H1 (cell line): ENCODE data around the gene CCDC9B. TPM values are rescaled to one million over a fixed set of nuclear protein-coding genes. Genes with fewer than 3 reads are reported as not detected.

Source experiments
- CTCF ChIA-PET: fragments of 300-600 bp; sonication (Branson Sonifier 250); formaldehyde crosslinking; loops from one replicate; lab custom pipeline; 2021; ENCODE audit not compliant: partially characterized antibody; lab: Charles Lee
- POLR2A ChIA-PET: fragments of 300-600 bp; sonication (Branson Sonifier 250); formaldehyde crosslinking; loops from one replicate; lab custom pipeline; 2021; ENCODE audit warnings: inconsistent platforms; ENCODE audit not compliant: partially characterized antibody; lab: Charles Lee
- DNase-seq, 2 experiments: peaks; one replicate each; pipeline versions ENCODE4 v3.0.0 to v3.0.0-alpha.2; 2010 to 2022; ENCODE audit warnings: low spot score in 2 of 2, low read depth in 1 of 2, mixed read lengths in 1 of 2
- FAIRE-seq: peaks from 2 replicates; lab custom pipeline; 2011; peaks lifted over from hg19 to GRCh38; lab: Jason Lieb, UNC
- H2AFZ ChIP-seq: 2 replicates; pipeline ENCODE4 v1.8.1; 2012; ENCODE audit warnings: low read length, inconsistent platforms
- H2AK5ac ChIP-seq: 2 replicates; pipeline ENCODE4 v1.6.1; 2013; ENCODE audit warnings: low read depth, low read length
- H2BK120ac ChIP-seq: replicated peaks from 2 replicates; pipeline ENCODE3; 2013; ENCODE audit warnings: low read depth, low read length, inconsistent platforms
- H2BK12ac ChIP-seq: 2 replicates; pipeline ENCODE4 v1.6.1; 2013; ENCODE audit warnings: low read depth, low read length
- H2BK15ac ChIP-seq: 2 replicates; pipeline ENCODE4 v1.6.1; 2013; ENCODE audit warnings: low read length
- H2BK20ac ChIP-seq: 2 replicates; pipeline ENCODE4 v1.6.1; 2013; ENCODE audit warnings: low read length
- H2BK5ac ChIP-seq: 2 replicates; pipeline ENCODE4 v1.6.1; 2013; ENCODE audit warnings: low read depth, low read length
- H3K14ac ChIP-seq: 2 replicates; pipeline ENCODE4 v1.6.1; 2013; ENCODE audit warnings: inconsistent platforms; ENCODE audit not compliant: insufficient read length
- H3K18ac ChIP-seq: 2 replicates; pipeline ENCODE4 v1.6.1; 2013; ENCODE audit warnings: low read length; ENCODE audit errors: extremely low read depth
- H3K23ac ChIP-seq: 2 replicates; pipeline ENCODE4 v1.6.1; 2013; ENCODE audit warnings: inconsistent platforms; ENCODE audit not compliant: insufficient read length
- H3K23me2 ChIP-seq: 2 replicates; pipeline ENCODE4 v1.6.1; 2013; ENCODE audit warnings: low read depth, low read length
- H3K27ac ChIP-seq: 2 replicates; pipeline ENCODE4 v1.6.1; 2011; ENCODE audit warnings: low read depth, low read length, inconsistent platforms
- H3K27me3 ChIP-seq, 4 experiments: replicated peaks in 1 of 4; 1 replicate in 1 of 4; 2 replicates in 3 of 4; pipeline versions ENCODE4 v1.6.1 to v1.8.1; 2011 to 2013; ENCODE audit warnings: low read length in 3 of 4, mild to moderate bottlenecking in 3 of 4, inconsistent platforms in 2 of 4, mixed read lengths in 2 of 4, moderate library complexity in 1 of 4; ENCODE audit not compliant: control insufficient read depth in 3 of 4, insufficient read depth in 3 of 4; ENCODE audit errors: extremely low read depth in 1 of 4
- H3K36me3 ChIP-seq, 4 experiments: 2 replicates each; pipeline versions ENCODE4 v1.6.1 to v1.8.1; 2011 to 2013; ENCODE audit warnings: mild to moderate bottlenecking in 4 of 4, low read length in 3 of 4, moderate library complexity in 2 of 4, control low read depth in 1 of 4, inconsistent platforms in 1 of 4; ENCODE audit not compliant: insufficient read depth in 4 of 4, control insufficient read depth in 2 of 4
- H3K4ac ChIP-seq: replicated peaks from 2 replicates; pipeline ENCODE3; 2013; ENCODE audit warnings: low read length, low read depth, mixed read lengths, inconsistent platforms; ENCODE audit not compliant: insufficient read length
- H3K4me1 ChIP-seq, 4 experiments: replicated peaks in 1 of 4; 1 replicate in 1 of 4; 2 replicates in 3 of 4; pipeline versions ENCODE4 v1.6.1 to v1.8.1; 2011 to 2013; ENCODE audit warnings: low read length in 3 of 4, inconsistent platforms in 2 of 4, mixed read lengths in 1 of 4; ENCODE audit not compliant: insufficient read depth in 4 of 4, control insufficient read depth in 3 of 4
- H3K4me2 ChIP-seq, 2 experiments: 2 replicates each; pipeline versions ENCODE4 v1.6.1 to v1.8.1; 2011 to 2013; ENCODE audit warnings: low read depth in 2 of 2, low read length in 2 of 2, control low read depth in 1 of 2, inconsistent platforms in 1 of 2, mild to moderate bottlenecking in 1 of 2; ENCODE audit not compliant: insufficient read depth in 1 of 2
- H3K4me3 ChIP-seq, 4 experiments: fragments of 200-600, 300-600 bp in 1 of 4; sonication (generic), shearing (Covaris generic), sonication (Bioruptor Twin) in 1 of 4; 2 replicates each; pipeline versions ENCODE4 v1.5.1 to v1.8.1; 2011 to 2016; ENCODE audit warnings: low read length in 4 of 4, low read depth in 3 of 4, control low read depth in 2 of 4, inconsistent platforms in 2 of 4, mild to moderate bottlenecking in 2 of 4, mixed read lengths in 1 of 4, moderate library complexity in 1 of 4; ENCODE audit not compliant: insufficient read depth in 2 of 4; ENCODE audit errors: extremely low read depth in 1 of 4
- H3K56ac ChIP-seq: replicated peaks from 2 replicates; pipeline ENCODE3; 2013; ENCODE audit warnings: low read depth, mild to moderate bottlenecking, mixed read lengths, low read length, inconsistent platforms; ENCODE audit not compliant: insufficient read length
- H3K79me1 ChIP-seq: 2 replicates; pipeline ENCODE4 v1.6.1; 2013; ENCODE audit warnings: low read depth, low read length, control low read depth
- H3K79me2 ChIP-seq, 2 experiments: 2 replicates each; pipeline versions ENCODE4 v1.6.1 to v1.8.1; 2012 to 2013; ENCODE audit warnings: low read length in 2 of 2, mild to moderate bottlenecking in 2 of 2, inconsistent platforms in 1 of 2; ENCODE audit not compliant: insufficient read depth in 2 of 2, control insufficient read depth in 1 of 2
- H3K9ac ChIP-seq, 4 experiments: replicated peaks in 1 of 4; 1 replicate in 1 of 4; 2 replicates in 3 of 4; pipeline versions ENCODE4 v1.6.1 to v1.8.1; 2011 to 2013; ENCODE audit warnings: low read depth in 3 of 4, low read length in 3 of 4, control low read depth in 2 of 4, mild to moderate bottlenecking in 2 of 4, moderate library complexity in 2 of 4, inconsistent platforms in 1 of 4; ENCODE audit errors: extremely low read depth in 1 of 4
- H3K9me3 ChIP-seq, 2 experiments: 2 replicates each; pipeline versions ENCODE4 v1.6.1 to v1.8.1; 2012 to 2013; ENCODE audit warnings: mild to moderate bottlenecking in 2 of 2, moderate library complexity in 2 of 2, control low read depth in 1 of 2, inconsistent platforms in 1 of 2, low read depth in 1 of 2, low read length in 1 of 2, mixed read lengths in 1 of 2; ENCODE audit not compliant: insufficient read depth in 2 of 2
- H4K20me1 ChIP-seq, 2 experiments: replicated peaks in 1 of 2; 2 replicates each; pipeline versions ENCODE3 to v1.8.1; 2011 to 2013; ENCODE audit warnings: inconsistent platforms in 2 of 2, low read length in 2 of 2, mild to moderate bottlenecking in 1 of 2; ENCODE audit not compliant: insufficient read depth in 2 of 2, control insufficient read depth in 1 of 2
- H4K5ac ChIP-seq: 2 replicates; pipeline ENCODE4 v1.6.1; 2013; ENCODE audit warnings: low read length, low read depth, mixed read lengths, inconsistent platforms; ENCODE audit not compliant: insufficient read length
- H4K8ac ChIP-seq: 2 replicates; pipeline ENCODE4 v1.8.0; 2013; ENCODE audit warnings: mild to moderate bottlenecking, moderate library complexity, low read length, inconsistent platforms; ENCODE audit not compliant: insufficient read depth; ENCODE audit errors: extremely low read depth
- H4K91ac ChIP-seq: replicated peaks from 2 replicates; pipeline ENCODE3; 2013; ENCODE audit warnings: low read length, mixed read lengths, inconsistent platforms; ENCODE audit not compliant: insufficient read length
- BCL11A ChIP-seq, 2 experiments: IDR thresholded peaks; one replicate each; pipeline ENCODE4 v1.6.1; 2011; ENCODE audit warnings: low read depth in 2 of 2, low read length in 2 of 2, mild to moderate bottlenecking in 2 of 2
- KDM5A ChIP-seq: fragments of 200-600 bp; IDR thresholded peaks from 2 replicates; pipeline ENCODE4 v1.7.1; 2012; ENCODE audit warnings: mild to moderate bottlenecking, low read length, inconsistent platforms, mixed read lengths
- WGBS, 2 experiments: shearing (Covaris generic) in 1 of 2; methylation state at CpG; one replicate each; pipeline versions ENCODE4 v1.1.6 to v1.1.7; 2013 to 2015; ENCODE audit warnings: low lambda C conversion rate in 2 of 2, mixed read lengths in 2 of 2, inconsistent platforms in 1 of 2, low coverage in 1 of 2, missing lambda C conversion rate in 1 of 2; ENCODE audit not compliant: insufficient replicate concordance in 2 of 2, insufficient coverage in 1 of 2, insufficient read length in 1 of 2; ENCODE audit errors: extremely low coverage in 1 of 2, missing lambda C conversion rate in 1 of 2; 5-methylcytosine and 5-hydroxymethylcytosine counted together
- polyA plus RNA-seq, 7 experiments: library from polyadenylated mRNA; depleted of rRNA in 3 of 7; stranded (reverse) in 5 of 7; unstranded in 2 of 7; fragments of >200 nt in 5 of 7; fragments of 200-250 nt in 2 of 7; gene quantifications; 1 replicate in 5 of 7; 2 replicates in 1 of 7; 4 replicates in 1 of 7; pipeline versions ENCODE4 v1.2.1 to v1.2.3, GENCODE V29; 2011 to 2013; ENCODE audit warnings: missing spikeins in 2 of 7, mixed read lengths in 2 of 7
- total RNA-seq: library from RNA; stranded (reverse); fragmentation: NEBNext Ultra II Directional; extraction: Animal tissue kit (Norgen Biotek cat#: 25700); gene quantifications from 2 replicates; pipeline ENCODE4 v1.2.1, GENCODE V29; 2021

Gene CCDC9B
- total and polyA plus RNA-seq, 2 of the 8 experiments (the other 6 are each of a cell fraction or from before 2014, with no cell fraction given), result 0.45 to 0.78 TPM

GRCh38 chr15:40300771-40301170 is 40.0 kb downstream of the CCDC9B start:
- Histone ChIP-seq H3K56ac (no peak overlapping the region), H3K14ac (no peak overlapping the region), H3K4me3 (no peak overlapping the region), H3K79me2 (no peaks in the 10 kb centered on the region), H3K4me1 (peaks cover 0 to 20% (median 7%) of the 10 kb centered on the region in 4 experiments; a peak in 6 of 7 replicates), H3K9ac (no peak overlapping the region), H4K20me1 (no peaks in the 10 kb centered on the region)
- CTCF ChIA-PET, result interaction anchor here (1.8 to 23.9 kb wide), 7 partner anchors 9 to 255 kb away, joined by 6 to 584 read pairs (median 50); partner anchors contain the start of genes ANKRD63, CCDC9B and INAFM2
- TF ChIP-seq BCL11A (IDR thresholded peaks at IDR 0.05; ENCODE audit: low read depth in 2 of 2, low read length in 2 of 2), result no peak
- no peak for TF ChIP-seq KDM5A
- TF ChIP-seq, all 59 proteins: peak for 0
- no peak overlapping the region for H2BK5ac ChIP-seq
- H3K27me3 ChIP-seq, result peaks cover 0 to 2% (median 0%) of the 10 kb centered on the region in 4 experiments; a peak in 1 of 7 replicates
- no peaks in the 10 kb centered on the region for H3K23me2 ChIP-seq
- H2BK12ac ChIP-seq, result no peak overlapping the region
- H2AK5ac ChIP-seq, result no peak overlapping the region
- H2BK20ac ChIP-seq, result no peak overlapping the region
- no peak overlapping the region for H4K8ac ChIP-seq
- H2AFZ ChIP-seq, result no peak overlapping the region
- no peak overlapping the region for H2BK15ac ChIP-seq
- H2BK120ac ChIP-seq, result no peak overlapping the region
- H3K79me1 ChIP-seq, result no peaks in the 10 kb centered on the region
- no peak overlapping the region for H4K91ac ChIP-seq
- 0 out of 4 replicates have a peak, but pooled peaks cover 0 to 3% of the 10 kb centered on the region in 2 experiments for H3K9me3 ChIP-seq
- no peak for DNase-seq
- POLR2A ChIA-PET, result interaction anchor here (0.7 to 3.0 kb wide), 7 partner anchors 10 to 82 kb away, joined by 3 to 46 read pairs (median 4); partner anchors contain the start of genes ANKRD63 and KNSTRN
- H3K27ac ChIP-seq, result no peak overlapping the region
- no peak overlapping the region for H3K18ac ChIP-seq
- H3K4me2 ChIP-seq, result no peak overlapping the region
- H3K23ac ChIP-seq, result no peak overlapping the region
- no peak for FAIRE-seq
- H3K36me3 ChIP-seq, result no peaks in the 10 kb centered on the region
- no peak overlapping the region for H4K5ac ChIP-seq
- no peak overlapping the region for H3K4ac ChIP-seq
- WGBS, 2 experiments, result 94% methylated on average over 2 of the region's 2 CpGs; no CpG with 5 or more reads in 1 of the 2 experiments
